Uterus (tissue), 4 donors: ENCODE measurements around the gene CACNB1. TPM values are rescaled to one million over a fixed set of nuclear protein-coding genes. Genes with fewer than 3 reads are reported as not detected.
"Not testable (repeated sequence)": the region's sequence is repeated elsewhere in the genome, so short reads cannot be mapped to it uniquely, and the experiment has no call there.

Experiments used
- DNase-seq, 2 donors: peaks; one replicate each; pipeline ENCODE4 v3.0.0-alpha.2; 2019 to 2020
- H3K27ac ChIP-seq, 2 donors: fragments of 200-600 bp; sonication (generic); 1 replicate in 1 of 2; 2 replicates in 1 of 2; pipeline ENCODE4 v1.5.1; 2016 to 2018
- H3K27me3 ChIP-seq, 2 donors: fragments of 200-600 bp; sonication (generic); one replicate each; pipeline ENCODE4 v1.5.1; 2018 to 2019; ENCODE audit warnings: control low read depth in 1 of 2
- H3K36me3 ChIP-seq, 2 donors: fragments of 200-600 bp; sonication (generic); one replicate each; pipeline ENCODE4 v1.5.1; 2019; ENCODE audit warnings: control low read depth in 1 of 2
- H3K4me1 ChIP-seq, 2 donors: fragments of 200-600 bp; sonication (generic); one replicate each; pipeline ENCODE4 v1.5.1; 2018 to 2019; ENCODE audit warnings: control low read depth in 1 of 2
- H3K4me3 ChIP-seq, 2 donors: fragments of 200-600 bp; sonication (generic); 1 replicate in 1 of 2; 2 replicates in 1 of 2; pipeline ENCODE4 v1.5.1; 2018 to 2019; ENCODE audit warnings: mild to moderate bottlenecking in 1 of 2
- H3K9me3 ChIP-seq, 2 donors: fragments of 200-600 bp; sonication (generic); one replicate each; pipeline ENCODE4 v1.5.1; 2019; ENCODE audit warnings: control low read depth in 1 of 2
- CTCF ChIP-seq, 4 experiments: fragments of 200-600 bp in 2 of 4; fragments of 450-650 bp in 2 of 4; sonication (generic) in 2 of 4; IDR thresholded peaks; one replicate each; pipeline ENCODE4 v1.5.1; 2016 to 2019; ENCODE audit warnings: antibody characterized with exemption in 4 of 4, mild to moderate bottlenecking in 2 of 4, moderate library complexity in 1 of 4
- POLR2A ChIP-seq, 2 donors: fragments of 450-650 bp; IDR thresholded peaks; one replicate each; pipeline ENCODE4 v1.6.1; 2016; ENCODE audit warnings: antibody characterized with exemption in 2 of 2, mild to moderate bottlenecking in 1 of 2, moderate library complexity in 1 of 2
- intact Hi-C: fragments of 100-400 bp; cut with DNase I; formaldehyde crosslinking; loops from one replicate; pipeline ENCODE4 v1.15.1; 2023; ENCODE audit warnings: low total_unique reads
- total RNA-seq, 4 donors: library from RNA; depleted of rRNA in 3 of 4; stranded (reverse); fragments of >200 nt in 3 of 4; gene quantifications; one replicate each; pipeline versions ENCODE4 v1.1.0 to v1.2.4, GENCODE V29; 2014 to 2023
- donor health status: DM: yes; HTN: yes; CAD: no.

The CACNB1 gene
- total RNA-seq, 4 donors from 2014 or later: 5.6 to 23.3 (median 8.4) TPM

GRCh38 chr17:39169518-39169917, 28.0 kb downstream of the CACNB1 start:
- intact Hi-C loops: no loop called here
- no peak for DNase-seq

GRCh38 chr17:39169101-39169500, 28.4 kb downstream of the CACNB1 start:
- H3K4me1 ChIP-seq: no peaks in the 10 kb centered on the region
- no peak for TF ChIP-seq CTCF (IDR thresholded peaks at IDR 0.05)
- TF ChIP-seq POLR2A (IDR thresholded peaks at IDR 0.05): no peak
- intact Hi-C loops: no loop called here

More at GRCh38 chr17:39169518-39169917, 28.0 kb downstream of the CACNB1 start:
- Histone ChIP-seq H3K27ac (no peak overlapping the region), H3K36me3 (no peaks in the 10 kb centered on the region), H3K9me3 (no peaks in the 10 kb centered on the region), H3K4me3 (no peak overlapping the region), H3K4me1 (no peaks in the 10 kb centered on the region), H3K27me3 (no peaks in the 10 kb centered on the region)
- TF ChIP-seq POLR2A (IDR thresholded peaks at IDR 0.05) (no peak), CTCF (IDR thresholded peaks at IDR 0.05) (no peak)

GRCh38 chr17:39168503-39168902, 29.0 kb downstream of the CACNB1 start:
- intact Hi-C loops, H3K27me3 ChIP-seq, H3K4me1 ChIP-seq, H3K36me3 ChIP-seq, H3K9me3 ChIP-seq, H3K4me3 ChIP-seq, H3K27ac ChIP-seq, DNase-seq: not testable (repeated sequence)

More at GRCh38 chr17:39169101-39169500, 28.4 kb downstream of the CACNB1 start:
- Histone ChIP-seq H3K4me3 (no peak overlapping the region), H3K36me3 (no peaks in the 10 kb centered on the region), H3K9me3 (no peaks in the 10 kb centered on the region), H3K27me3 (no peaks in the 10 kb centered on the region), H3K27ac (no peak overlapping the region)
- DNase-seq: no peak

- H3K4me3 ChIP-seq: no peak overlapping the region
- no peaks in the 10 kb centered on the region for H3K9me3 ChIP-seq
- no peak for TF ChIP-seq POLR2A (IDR thresholded peaks at IDR 0.05)
- TF ChIP-seq CTCF (IDR thresholded peaks at IDR 0.05): no peak
- H3K36me3 ChIP-seq: no peaks in the 10 kb centered on the region
- H3K27ac ChIP-seq: no peak overlapping the region
- no peaks in the 10 kb centered on the region for H3K4me1 ChIP-seq
- no peaks in the 10 kb centered on the region for H3K27me3 ChIP-seq
- intact Hi-C loops: no loop called here
- DNase-seq: no peak
Observed at GRCh38 chr17:39167476-39167875, 30.0 kb downstream of the CACNB1 start.

- Histone ChIP-seq H3K4me1 (no peaks in the 10 kb centered on the region), H3K27ac (no peak overlapping the region), H3K4me3 (no peak overlapping the region), H3K27me3 (no peaks in the 10 kb centered on the region), H3K9me3 (no peaks in the 10 kb centered on the region), H3K36me3 (no peaks in the 10 kb centered on the region)
- intact Hi-C loops: no loop called here
- no peak for DNase-seq
- TF ChIP-seq CTCF (IDR thresholded peaks at IDR 0.05): no peak
- no peak for TF ChIP-seq POLR2A (IDR thresholded peaks at IDR 0.05)
Observed at GRCh38 chr17:39166437-39167335, 30.8 kb downstream of the CACNB1 start.
